Measurements from ENCODE around the gene RPS2.

RPS2 gene

GRCh38 chr16:1980030-1980769 is 15.6 kb upstream of the RPS2 start (continued):
- TF ChIP-seq SCRT2 (tag by site-specific recombination; IDR thresholded peaks at IDR 0.05) (no peak), ZFHX2 (tag by site-specific recombination; conservative IDR thresholded peaks at IDR 0.05) (peak; percentile 29), MZF1 (tag by site-specific recombination; IDR thresholded peaks at IDR 0.05; ENCODE audit: borderline replicate concordance) (no peak), KLF1 (tag by site-specific recombination; IDR thresholded peaks at IDR 0.05) (0 out of 2 replicates have a peak, but pooled peaks have one; percentile 13)

GRCh38 chr16:1979271-1980029 is 14.8 kb upstream of the RPS2 start:
- TF ChIP-seq ZNF791 (tag by site-specific recombination; IDR thresholded peaks at IDR 0.05) (no peak), ZNF692 (tag by site-specific recombination; IDR thresholded peaks at IDR 0.05) (no peak), HIC1 (tag by site-specific recombination; IDR thresholded peaks at IDR 0.05) (no peak), KLF8 (tag by site-specific recombination; IDR thresholded peaks at IDR 0.05) (peak; percentile 32; the same call in 1 of the 2 replicates), KLF1 (tag by site-specific recombination; IDR thresholded peaks at IDR 0.05) (peak; percentile 16; the same call in 1 of the 2 replicates), EGR2 (tag by site-specific recombination; IDR thresholded peaks at IDR 0.05; ENCODE audit: low read depth) (no peak), HOXC10 (CRISPR knock-in tag; IDR thresholded peaks at IDR 0.05) (no peak), ZNF623 (tag by site-specific recombination; IDR thresholded peaks at IDR 0.05) (no peak), ZNF174 (tag by site-specific recombination; IDR thresholded peaks at IDR 0.05) (no peak), ZNF23 (tag by site-specific recombination; IDR thresholded peaks at IDR 0.05; ENCODE audit: borderline replicate concordance) (no peak)
- POLR2A ChIA-PET, result interaction anchor here (0.6 to 10.1 kb wide), 5 partner anchors 14 to 197 kb away, joined by 3 to 76 read pairs (median 4); partner anchors contain the start of genes MSRB1, NUBP2, RPS2 and SPSB3
- no peaks in the 10 kb centered on the region for H3K9me3 ChIP-seq (ENCODE audit: control insufficient read depth, insufficient read depth, low read depth, low read length)
- H3K36me3 ChIP-seq (ENCODE audit: control insufficient read depth in 2 of 2, insufficient read depth in 1 of 2, low read length in 2 of 2), result peaks cover 0 to 54% of the 10 kb centered on the region in 2 experiments; a peak in 1 of 3 replicates
- H3K4me1 ChIP-seq (ENCODE audit: control insufficient read depth, insufficient read depth, low read length), result peaks cover 4% of the 10 kb centered on the region; the same call in 1 of the 2 replicates
- no peak overlapping the region for H3K27ac ChIP-seq (ENCODE audit: extremely low read depth, low read depth, low read length)
- H3K4me3 ChIP-seq (ENCODE audit: low read depth, low read length), result peak overlapping the region; percentile 7; the same call in 1 of the 2 replicates
- CTCF ChIA-PET, result interaction anchor here (0.6 to 0.7 kb wide), 2 partner anchors 8 to 115 kb away, joined by 3 to 6 read pairs; no protein-coding TSS in a partner anchor

- Histone ChIP-seq H3K4me3 (ENCODE audit: low read depth, low read length) (no peak overlapping the region), H3K36me3 (ENCODE audit: control insufficient read depth in 2 of 2, insufficient read depth in 1 of 2, low read length in 2 of 2) (peaks cover 0 to 59% of the 10 kb centered on the region in 2 experiments; a peak in 1 of 3 replicates), H3K27ac (ENCODE audit: extremely low read depth, low read depth, low read length) (no peak overlapping the region), H3K4me1 (ENCODE audit: control insufficient read depth, insufficient read depth, low read length) (peaks cover 4% of the 10 kb centered on the region; the same call in 1 of the 2 replicates), H3K9me3 (ENCODE audit: control insufficient read depth, insufficient read depth, low read depth, low read length) (no peaks in the 10 kb centered on the region)
- no peak for TF ChIP-seq SP3 (tag by site-specific recombination; IDR thresholded peaks at IDR 0.05)
- peak; percentile 50 for TF ChIP-seq KLF9 (tag by site-specific recombination; IDR thresholded peaks at IDR 0.05; ENCODE audit: low read depth)
- TF ChIP-seq ZNF341 (tag by site-specific recombination; IDR thresholded peaks at IDR 0.05; ENCODE audit: low read depth), result 0 out of 2 replicates have a peak, but pooled peaks have one; percentile 16
- peak; percentile 38 for TF ChIP-seq KLF8 (tag by site-specific recombination; IDR thresholded peaks at IDR 0.05)
- CTCF ChIA-PET, result interaction anchor here (0.6 to 0.7 kb wide), 2 partner anchors 8 to 114 kb away, joined by 3 to 6 read pairs; no protein-coding TSS in a partner anchor
- POLR2A ChIA-PET, result interaction anchor here (0.6 to 10.1 kb wide), 4 partner anchors 13 to 196 kb away, joined by 3 to 76 read pairs (median 6); partner anchors contain the start of genes NUBP2, RPS2 and SPSB3
Observed at GRCh38 chr16:1978476-1979120, 14.0 kb upstream of the RPS2 start.
